Testis (tissue), 2 donors: ENCODE results near the gene CCDC15.

Source experiments
- CTCF ChIP-seq, 3 experiments: fragments of 450-650 bp in 2 of 3; fragments of 200-600 bp in 1 of 3; sonication (generic) in 1 of 3; IDR thresholded peaks; one replicate each; pipeline ENCODE4 v1.5.1; 2016 to 2019; ENCODE audit warnings: antibody characterized with exemption in 3 of 3, mild to moderate bottlenecking in 2 of 3, moderate library complexity in 1 of 3
- POLR2A ChIP-seq: fragments of 450-650 bp; IDR thresholded peaks from one replicate; pipeline ENCODE4 v1.6.1; 2017; ENCODE audit warnings: antibody characterized with exemption, mild to moderate bottlenecking, moderate library complexity

- TF ChIP-seq CTCF (IDR thresholded peaks at IDR 0.05) (no peak), POLR2A (no peak)
Observed at GRCh38 chr11:124941703-124942102, 12.3 kb upstream of the CCDC15 start.
